Trophoblast cell (in vitro differentiated cells and primary cell): ENCODE results near the gene KCNH4.

Experiments used
- DNase-seq, 2 donors: peaks; one replicate each; pipeline ENCODE4 v3.0.0-alpha.2; 2016
- H2AFZ ChIP-seq: 2 replicates; pipeline ENCODE4 v1.6.1; 2013; ENCODE audit warnings: low read length, moderate library complexity, mild to moderate bottlenecking; ENCODE audit not compliant: insufficient read depth, poor library complexity
- H2AK5ac ChIP-seq: 2 replicates; pipeline ENCODE4 v1.6.1; 2013; ENCODE audit warnings: mild to moderate bottlenecking, low read length
- H2BK120ac ChIP-seq: 2 replicates; pipeline ENCODE4 v1.6.1; 2013; ENCODE audit warnings: low read length, mild to moderate bottlenecking, moderate library complexity; ENCODE audit not compliant: insufficient read depth, poor library complexity
- H2BK12ac ChIP-seq: 2 replicates; pipeline ENCODE4 v1.6.1; 2013; ENCODE audit warnings: mild to moderate bottlenecking, low read length, moderate library complexity
- H2BK5ac ChIP-seq: 2 replicates; pipeline ENCODE4 v1.6.1; 2013; ENCODE audit warnings: low read length, low read depth, moderate library complexity, mild to moderate bottlenecking; ENCODE audit not compliant: poor library complexity
- H3K14ac ChIP-seq: 2 replicates; pipeline ENCODE4 v1.6.1; 2013; ENCODE audit warnings: mild to moderate bottlenecking, low read length
- H3K18ac ChIP-seq: 2 replicates; pipeline ENCODE4 v1.6.1; 2013; ENCODE audit warnings: mild to moderate bottlenecking, low read length
- H3K23ac ChIP-seq: 2 replicates; pipeline ENCODE4 v1.6.1; 2013; ENCODE audit warnings: low read length
- H3K27ac ChIP-seq: 2 replicates; pipeline ENCODE4 v1.5.1; 2013; ENCODE audit warnings: low read depth, mild to moderate bottlenecking, inconsistent platforms, low read length, moderate library complexity
- H3K27me3 ChIP-seq: 2 replicates; pipeline ENCODE4 v1.6.1; 2013; ENCODE audit warnings: inconsistent platforms, mild to moderate bottlenecking, low read length, moderate library complexity; ENCODE audit not compliant: insufficient read depth
- H3K36me3 ChIP-seq, 2 experiments: 1 replicate in 1 of 2; 2 replicates in 1 of 2; pipeline ENCODE4 v1.6.1; 2013; ENCODE audit warnings: low read length in 2 of 2, mild to moderate bottlenecking in 2 of 2, moderate library complexity in 1 of 2; ENCODE audit not compliant: insufficient read depth in 2 of 2, control insufficient read depth in 1 of 2
- H3K4ac ChIP-seq: 2 replicates; pipeline ENCODE4 v1.6.1; 2013; ENCODE audit warnings: low read depth, mild to moderate bottlenecking, low read length, moderate library complexity
- H3K4me1 ChIP-seq, 2 experiments: 1 replicate in 1 of 2; 2 replicates in 1 of 2; pipeline ENCODE4 v1.6.1; 2013; ENCODE audit warnings: low read length in 2 of 2, mild to moderate bottlenecking in 2 of 2, moderate library complexity in 1 of 2; ENCODE audit not compliant: insufficient read depth in 2 of 2, control insufficient read depth in 1 of 2
- H3K4me2 ChIP-seq: 2 replicates; pipeline ENCODE4 v1.6.1; 2013; ENCODE audit warnings: inconsistent platforms, mild to moderate bottlenecking, low read length, moderate library complexity
- H3K4me3 ChIP-seq: 2 replicates; pipeline ENCODE4 v1.5.1; 2013; ENCODE audit warnings: mild to moderate bottlenecking, low read depth, low read length, inconsistent platforms
- H3K79me1 ChIP-seq: one replicate; pipeline ENCODE4 v1.6.1; 2013; ENCODE audit warnings: low read length
- H3K79me2 ChIP-seq: 2 replicates; pipeline ENCODE4 v1.6.1; 2013; ENCODE audit warnings: low read length, mild to moderate bottlenecking; ENCODE audit not compliant: control insufficient read depth, insufficient read depth, poor library complexity
- H3K9ac ChIP-seq: 2 replicates; pipeline ENCODE4 v1.6.1; 2013; ENCODE audit warnings: mild to moderate bottlenecking, low read length
- H3K9me3 ChIP-seq: 2 replicates; pipeline ENCODE4 v1.6.1; 2013; ENCODE audit warnings: low read depth, mild to moderate bottlenecking, control low read depth, inconsistent platforms, low read length; ENCODE audit not compliant: insufficient read depth
- H4K12ac ChIP-seq: 2 replicates; pipeline ENCODE4 v1.6.1; 2013; ENCODE audit warnings: low read depth, mild to moderate bottlenecking, low read length, moderate library complexity
- H4K8ac ChIP-seq: 2 replicates; pipeline ENCODE4 v1.6.1; 2013; ENCODE audit warnings: low read depth, mild to moderate bottlenecking, low read length, moderate library complexity
- H4K91ac ChIP-seq: one replicate; pipeline ENCODE4 v1.6.1; 2013; ENCODE audit warnings: low read depth, mild to moderate bottlenecking, low read length, moderate library complexity
- WGBS: extraction: QIAGEN DNeasy Blood & Tissue Kit; methylation state at CpG from one replicate; pipeline ENCODE4 v1.1.7; 2013; ENCODE audit warnings: missing lambda C conversion rate; ENCODE audit not compliant: insufficient read length, insufficient coverage; ENCODE audit errors: extremely low coverage; 5-methylcytosine and 5-hydroxymethylcytosine counted together

Gene KCNH4

GRCh38 chr17:42120161-42120769, 60.7 kb downstream of the KCNH4 start:
- H3K18ac ChIP-seq: no peak overlapping the region
- H3K27me3 ChIP-seq: no peaks in the 10 kb centered on the region
- no peak overlapping the region for H2AK5ac ChIP-seq
- H3K4me2 ChIP-seq: peak overlapping the region; percentile 47
- H4K12ac ChIP-seq: no peak overlapping the region
- H3K4me1 ChIP-seq: peaks cover 0 to 16% of the 10 kb centered on the region in 2 experiments
- H4K8ac ChIP-seq: no peak overlapping the region
- H2BK5ac ChIP-seq: no peak overlapping the region
- H2AFZ ChIP-seq: no peak overlapping the region
- no peak overlapping the region for H2BK120ac ChIP-seq
- no peaks in the 10 kb centered on the region for H3K79me2 ChIP-seq
- no peak overlapping the region for H2BK12ac ChIP-seq
- no peak overlapping the region for H3K23ac ChIP-seq
- DNase-seq: no peak
- no peak overlapping the region for H3K14ac ChIP-seq
- no peak overlapping the region for H3K9ac ChIP-seq
- no peaks in the 10 kb centered on the region for H3K79me1 ChIP-seq
- H3K4ac ChIP-seq: no peak overlapping the region
- H3K4me3 ChIP-seq: no peak overlapping the region
- no CpG with 5 or more reads among the region's 7 CpGs for WGBS
- no peaks in the 10 kb centered on the region for H3K9me3 ChIP-seq
- peaks cover 3 to 14% of the 10 kb centered on the region in 2 experiments for H3K36me3 ChIP-seq
- H3K27ac ChIP-seq: no peak overlapping the region
- no peak overlapping the region for H4K91ac ChIP-seq

- Histone ChIP-seq H3K23ac (no peak overlapping the region), H3K27ac (no peak overlapping the region), H3K79me2 (no peaks in the 10 kb centered on the region), H2AK5ac (no peak overlapping the region), H4K12ac (no peak overlapping the region), H2BK12ac (no peak overlapping the region), H3K79me1 (no peaks in the 10 kb centered on the region), H3K14ac (no peak overlapping the region), H3K4ac (no peak overlapping the region), H3K9me3 (no peaks in the 10 kb centered on the region), H3K18ac (no peak overlapping the region), H3K4me2 (no peak overlapping the region), H4K8ac (no peak overlapping the region), H3K4me3 (no peak overlapping the region), H2AFZ (no peak overlapping the region), H4K91ac (no peak overlapping the region), H2BK120ac (no peak overlapping the region), H3K9ac (no peak overlapping the region), H3K4me1 (peaks cover 0 to 16% of the 10 kb centered on the region in 2 experiments), H2BK5ac (no peak overlapping the region), H3K27me3 (no peaks in the 10 kb centered on the region), H3K36me3 (peaks cover 0 to 17% of the 10 kb centered on the region in 2 experiments)
- DNase-seq: no peak
- WGBS: no CpG with 5 or more reads among the region's 18 CpGs
These were observed 61.6 kb downstream of the KCNH4 start for GRCh38 chr17:42119301-42119700.

GRCh38 chr17:42118545-42118944, 62.4 kb downstream of the KCNH4 start:
- Histone ChIP-seq H3K27me3 (no peaks in the 10 kb centered on the region), H3K4me3 (no peak overlapping the region), H4K91ac (no peak overlapping the region), H3K4me1 (peaks cover 0 to 16% of the 10 kb centered on the region in 2 experiments), H3K4me2 (no peak overlapping the region), H4K12ac (no peak overlapping the region), H2BK12ac (no peak overlapping the region), H3K9me3 (no peaks in the 10 kb centered on the region), H3K9ac (no peak overlapping the region), H3K36me3 (peaks cover 3 to 19% of the 10 kb centered on the region in 2 experiments), H3K23ac (no peak overlapping the region), H3K79me2 (no peaks in the 10 kb centered on the region), H3K18ac (no peak overlapping the region), H2BK5ac (no peak overlapping the region), H2AK5ac (no peak overlapping the region), H2AFZ (no peak overlapping the region), H3K14ac (no peak overlapping the region), H3K27ac (no peak overlapping the region), H4K8ac (no peak overlapping the region), H3K4ac (no peak overlapping the region), H3K79me1 (no peaks in the 10 kb centered on the region), H2BK120ac (no peak overlapping the region)
- WGBS: no CpG with 5 or more reads among the region's 2 CpGs
- peak in 1 of 2 donors; percentile 47 for DNase-seq

GRCh38 chr17:42118126-42118510, 62.8 kb downstream of the KCNH4 start:
- no CpG with 5 or more reads among the region's 4 CpGs for WGBS
- no peaks in the 10 kb centered on the region for H3K9me3 ChIP-seq

More at GRCh38 chr17:42118126-42118510, 62.8 kb downstream of the KCNH4 start:
- Histone ChIP-seq H3K4me2 (no peak overlapping the region), H3K4me1 (peaks cover 0 to 16% of the 10 kb centered on the region in 2 experiments), H3K14ac (no peak overlapping the region), H2BK12ac (no peak overlapping the region), H3K27me3 (no peaks in the 10 kb centered on the region), H4K8ac (no peak overlapping the region), H2AK5ac (no peak overlapping the region), H3K18ac (no peak overlapping the region), H3K4ac (no peak overlapping the region), H3K36me3 (peaks cover 7 to 17% of the 10 kb centered on the region in 2 experiments), H3K23ac (no peak overlapping the region), H4K91ac (no peak overlapping the region), H3K27ac (no peak overlapping the region), H2BK120ac (no peak overlapping the region), H3K4me3 (no peak overlapping the region), H3K9ac (no peak overlapping the region), H2BK5ac (no peak overlapping the region), H3K79me2 (no peaks in the 10 kb centered on the region), H3K79me1 (no peaks in the 10 kb centered on the region), H2AFZ (no peak overlapping the region), H4K12ac (no peak overlapping the region)
- DNase-seq: no peak
